Vagina (tissue), 2 donors: Measurements from ENCODE around the gene TP53I13.

Experiments used
- CTCF ChIP-seq, 3 experiments: fragments of 450-650 bp in 2 of 3; fragments of 200-600 bp in 1 of 3; sonication (generic) in 1 of 3; IDR thresholded peaks; one replicate each; pipeline ENCODE4 v1.5.1; 2017 to 2019; ENCODE audit warnings: antibody characterized with exemption in 3 of 3, mild to moderate bottlenecking in 2 of 3, moderate library complexity in 2 of 3
- POLR2A ChIP-seq, 2 donors: fragments of 450-650 bp; IDR thresholded peaks; one replicate each; pipeline ENCODE4 v1.6.1; 2017; ENCODE audit warnings: antibody characterized with exemption in 2 of 2, mild to moderate bottlenecking in 2 of 2, moderate library complexity in 2 of 2
- POLR2AphosphoS5 ChIP-seq, 2 donors: sonication (generic); formaldehyde crosslinking; IDR thresholded peaks; one replicate each; pipeline ENCODE4 v1.9.0; 2017; ENCODE audit warnings: antibody characterized with exemption in 2 of 2, mild to moderate bottlenecking in 2 of 2, low read depth in 1 of 2; ENCODE audit not compliant: insufficient read depth in 1 of 2

GRCh38 chr17:29594519-29595090 is 26.1 kb downstream of the TP53I13 start:
- TF ChIP-seq CTCF (IDR thresholded peaks at IDR 0.05), result no peak
- TF ChIP-seq POLR2AphosphoS5 (IDR thresholded peaks at IDR 0.05; ENCODE audit: insufficient read depth in 1 of 2, low read depth in 1 of 2), result no peak
- no peak for TF ChIP-seq POLR2A (IDR thresholded peaks at IDR 0.05)
